Body of pancreas (tissue), 4 donors: ENCODE results near the gene COL6A1.
"Not testable (repeated sequence)": the region's sequence is repeated elsewhere in the genome, so short reads cannot be mapped to it uniquely, and the experiment has no call there.

Source experiments
- POLR2A ChIP-seq, 3 donors: fragments of 450-650 bp; IDR thresholded peaks; one replicate each; pipeline ENCODE4 v1.6.1; 2016; ENCODE audit warnings: antibody characterized with exemption in 3 of 3, mild to moderate bottlenecking in 2 of 3
- TF ChIP-seq, protein P1 (sequence below), 7 experiments: fragments of 450-650 bp in 4 of 7; fragments of 200-600 bp in 3 of 7; sonication (generic) in 3 of 7; IDR thresholded peaks; one replicate each; pipeline ENCODE4 v1.5.1; 2016 to 2019; ENCODE audit warnings: antibody characterized with exemption in 7 of 7

- TF ChIP-seq, protein P1, sequence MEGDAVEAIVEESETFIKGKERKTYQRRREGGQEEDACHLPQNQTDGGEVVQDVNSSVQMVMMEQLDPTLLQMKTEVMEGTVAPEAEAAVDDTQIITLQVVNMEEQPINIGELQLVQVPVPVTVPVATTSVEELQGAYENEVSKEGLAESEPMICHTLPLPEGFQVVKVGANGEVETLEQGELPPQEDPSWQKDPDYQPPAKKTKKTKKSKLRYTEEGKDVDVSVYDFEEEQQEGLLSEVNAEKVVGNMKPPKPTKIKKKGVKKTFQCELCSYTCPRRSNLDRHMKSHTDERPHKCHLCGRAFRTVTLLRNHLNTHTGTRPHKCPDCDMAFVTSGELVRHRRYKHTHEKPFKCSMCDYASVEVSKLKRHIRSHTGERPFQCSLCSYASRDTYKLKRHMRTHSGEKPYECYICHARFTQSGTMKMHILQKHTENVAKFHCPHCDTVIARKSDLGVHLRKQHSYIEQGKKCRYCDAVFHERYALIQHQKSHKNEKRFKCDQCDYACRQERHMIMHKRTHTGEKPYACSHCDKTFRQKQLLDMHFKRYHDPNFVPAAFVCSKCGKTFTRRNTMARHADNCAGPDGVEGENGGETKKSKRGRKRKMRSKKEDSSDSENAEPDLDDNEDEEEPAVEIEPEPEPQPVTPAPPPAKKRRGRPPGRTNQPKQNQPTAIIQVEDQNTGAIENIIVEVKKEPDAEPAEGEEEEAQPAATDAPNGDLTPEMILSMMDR (IDR thresholded peaks at IDR 0.05) = not testable (repeated sequence)
- TF ChIP-seq POLR2A (IDR thresholded peaks at IDR 0.05) = not testable (repeated sequence)
Observed at GRCh38 chr21:45952527-45952926, 29.0 kb upstream of the COL6A1 start.
